Measurements from ENCODE around the gene DYNC1H1. TPM values are rescaled to one million over a fixed set of nuclear protein-coding genes. Genes with fewer than 3 reads are reported as not detected.
"Not testable (repeated sequence)": the region's sequence is repeated elsewhere in the genome, so short reads cannot be mapped to it uniquely, and the experiment has no call there.

Gene DYNC1H1
- total RNA-seq, 2 donors from 2014 or later: 171 to 219 TPM

DNA sequence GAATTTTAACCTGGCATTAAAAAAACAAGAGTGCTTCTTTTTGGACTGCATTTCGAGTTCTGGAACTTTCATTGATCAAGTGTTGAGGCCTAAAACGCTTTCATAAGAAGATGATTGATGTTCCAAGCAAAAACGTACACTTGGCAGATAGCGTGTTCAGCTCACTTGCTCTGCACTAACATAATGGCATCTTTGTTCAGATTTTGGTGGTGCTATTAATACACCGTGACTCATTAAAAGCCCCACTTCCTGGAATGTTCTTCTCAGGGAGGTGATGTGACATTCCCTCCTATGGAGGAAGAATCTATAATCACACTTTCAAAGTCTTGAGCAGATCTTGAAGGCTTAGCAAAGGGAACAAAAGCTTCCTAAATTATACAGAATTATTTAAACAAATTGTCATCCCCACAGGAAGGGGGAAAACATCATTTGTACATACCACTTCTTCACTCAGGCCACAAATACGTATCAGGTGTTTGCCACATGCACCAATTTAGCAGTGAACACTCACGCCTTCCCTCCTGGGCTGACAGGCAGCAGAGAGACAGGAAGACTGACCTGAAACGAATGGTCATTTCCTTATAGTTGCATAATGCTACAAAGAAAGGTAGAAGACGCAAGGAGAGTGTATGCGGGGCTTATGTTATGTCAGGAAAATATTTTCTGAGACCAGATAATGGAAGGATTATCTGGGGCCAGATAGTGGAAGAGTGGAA is 107.1 kb downstream of the DYNC1H1 start:
- intact Hi-C loops (cut with DNase I): no loop called here
- Histone ChIP-seq H3K27ac (peak overlapping the region; percentile 74 to 88 (median 87)), H3K36me3 (replicated peaks in 1 of 2; ENCODE audit: insufficient read depth in 1 of 2, low read depth in 2 of 2) (no peaks in the 10 kb centered on the region), H3K4me3 (no peak overlapping the region), H3K27me3 (no peaks in the 10 kb centered on the region), H3K9me3 (no peaks in the 10 kb centered on the region), H3K4me1 (peaks cover 9% of the 10 kb centered on the region)
- WGBS, 2 donors: 44 to 58% methylated on average over 10 of the region's 10 CpGs
- ATAC-seq (peak; percentile 94), DNase-seq (peak in 3 of 4 donors; percentile 33 to 74 (median 50))
- TF ChIP-seq POLR2A (IDR thresholded peaks at IDR 0.05) (peak in 2 of 3 donors; percentile 7 to 23), CTCF (IDR thresholded peaks at IDR 0.05) (no peak)

- H3K9me3 ChIP-seq: no peaks in the 10 kb centered on the region
- H3K4me3 ChIP-seq: no peak overlapping the region
- peaks cover 0 to 2% of the 10 kb centered on the region in 2 donors for H3K36me3 ChIP-seq (replicated peaks in 1 of 2; ENCODE audit: insufficient read depth in 1 of 2, low read depth in 2 of 2)
- WGBS, 2 donors: 75 to 77% methylated on average over 4 of the region's 4 CpGs
- H3K27ac ChIP-seq: peak overlapping the region in 1 of 4 donors; percentile 42
- DNase-seq (no peak), ATAC-seq (no peak)
- H3K4me1 ChIP-seq: peaks cover 9% of the 10 kb centered on the region
- no peak for TF ChIP-seq POLR2A (IDR thresholded peaks at IDR 0.05)
- intact Hi-C loops (cut with DNase I): no loop called here
- H3K27me3 ChIP-seq: no peaks in the 10 kb centered on the region
These were observed 110.1 kb downstream of the DYNC1H1 start for GRCh38 chr14:102074415-102074964.

DNA sequence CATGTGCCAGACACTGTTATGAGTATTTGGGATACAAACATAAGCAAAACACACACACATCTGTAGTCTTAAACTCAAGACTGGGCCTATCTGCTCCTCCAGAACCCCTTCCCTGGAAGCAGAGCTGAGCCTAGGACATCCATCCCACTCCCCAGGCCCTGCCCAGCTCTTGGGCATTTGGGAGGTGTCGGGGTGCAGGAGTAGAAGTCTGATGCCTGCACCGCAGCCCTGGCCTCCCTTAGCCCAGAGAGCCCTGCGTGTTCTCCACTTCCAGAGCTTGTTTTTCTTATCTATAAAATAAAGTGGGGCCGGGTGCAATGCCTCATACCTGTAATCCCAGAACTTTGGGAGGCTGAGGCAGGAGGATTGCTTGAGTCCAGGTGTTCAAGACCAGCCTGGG is 110.8 kb downstream of the DYNC1H1 start:
- Histone ChIP-seq H3K36me3 (replicated peaks in 1 of 2; ENCODE audit: insufficient read depth in 1 of 2, low read depth in 2 of 2) (peaks cover 0 to 7% of the 10 kb centered on the region in 2 donors), H3K4me1 (peaks cover 9% of the 10 kb centered on the region), H3K27me3 (no peaks in the 10 kb centered on the region), H3K9me3 (no peaks in the 10 kb centered on the region), H3K4me3 (no peak overlapping the region), H3K27ac (peak overlapping the region in 1 of 4 donors; percentile 14)
- 85 to 100% methylated on average over 2 to 4 of the region's 4 CpGs for WGBS, 2 donors
- ATAC-seq (no peak), DNase-seq (no peak)
- intact Hi-C loops (cut with DNase I): no loop called here
- TF ChIP-seq POLR2A (IDR thresholded peaks at IDR 0.05) (no peak), CTCF (IDR thresholded peaks at IDR 0.05) (no peak)

GRCh38 chr14:102077382-102077709 is 113.0 kb downstream of the DYNC1H1 start:
- no peak for TF ChIP-seq POLR2A (IDR thresholded peaks at IDR 0.05)
- no peak for TF ChIP-seq CTCF (IDR thresholded peaks at IDR 0.05)
- no peak for ATAC-seq
- WGBS, 2 donors: 89 to 90% methylated on average over 5 of the region's 5 CpGs

GRCh38 chr14:102078361-102078791 is 114.0 kb downstream of the DYNC1H1 start:
- intact Hi-C loops (cut with DNase I); H3K4me3 ChIP-seq; H3K27me3 ChIP-seq; H3K27ac ChIP-seq; ATAC-seq; DNase-seq; H3K9me3 ChIP-seq: not testable (repeated sequence)
- peaks cover 0 to 32% of the 10 kb centered on the region in 2 donors for H3K36me3 ChIP-seq (replicated peaks in 1 of 2; ENCODE audit: insufficient read depth in 1 of 2, low read depth in 2 of 2)
- H3K4me1 ChIP-seq: peaks cover 25% of the 10 kb centered on the region
- WGBS, 2 donors: 93 to 94% methylated on average over 10 to 11 of the region's 11 CpGs

More at GRCh38 chr14:102077382-102077709, 113.0 kb downstream of the DYNC1H1 start:
- no peak overlapping the region for H3K27ac ChIP-seq
- DNase-seq: no peak
- no peak overlapping the region for H3K4me3 ChIP-seq
- H3K9me3 ChIP-seq: no peaks in the 10 kb centered on the region
- intact Hi-C loops (cut with DNase I): no loop called here
- H3K36me3 ChIP-seq (replicated peaks in 1 of 2; ENCODE audit: insufficient read depth in 1 of 2, low read depth in 2 of 2): peaks cover 0 to 23% of the 10 kb centered on the region in 2 donors
- H3K27me3 ChIP-seq: no peaks in the 10 kb centered on the region
- peaks cover 15% of the 10 kb centered on the region for H3K4me1 ChIP-seq
